ENCODE results near the gene MMP3. TPM values are rescaled to one million over a fixed set of nuclear protein-coding genes. Genes with fewer than 3 reads are reported as not detected.

Gene MMP3
- total RNA-seq, 1 donor from 2014 or later, result not detected

DNA sequence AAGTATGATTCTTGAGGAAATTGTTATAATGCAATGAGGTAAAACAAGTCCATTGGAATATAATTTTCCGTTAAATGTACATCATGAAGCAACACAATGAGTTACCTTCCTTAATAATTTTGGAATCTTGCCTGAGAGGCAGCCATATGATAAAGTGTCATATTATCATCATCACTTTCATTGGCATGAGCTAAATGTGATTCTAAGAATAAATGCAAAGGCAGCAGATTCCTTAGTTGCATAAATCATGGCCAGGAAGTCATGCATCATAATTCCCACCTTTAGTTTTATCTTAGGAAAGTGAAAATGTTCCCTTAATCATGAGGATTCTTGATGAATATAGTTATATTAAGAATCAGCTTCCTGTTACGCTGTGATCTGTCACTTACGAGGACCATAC, 31.2 kb downstream of the MMP3 start:
- no peak for DNase-seq (ENCODE audit: low spot score)
- no peak overlapping the region for H3K27ac Mint-ChIP-seq (ENCODE audit: unreplicated experiment)
- peaks cover under 1% of the 10 kb centered on the region for H3K27me3 Mint-ChIP-seq (ENCODE audit: unreplicated experiment)
- H3K9me3 Mint-ChIP-seq (ENCODE audit: unreplicated experiment), result no peaks in the 10 kb centered on the region
- TF ChIP-seq, protein P1, sequence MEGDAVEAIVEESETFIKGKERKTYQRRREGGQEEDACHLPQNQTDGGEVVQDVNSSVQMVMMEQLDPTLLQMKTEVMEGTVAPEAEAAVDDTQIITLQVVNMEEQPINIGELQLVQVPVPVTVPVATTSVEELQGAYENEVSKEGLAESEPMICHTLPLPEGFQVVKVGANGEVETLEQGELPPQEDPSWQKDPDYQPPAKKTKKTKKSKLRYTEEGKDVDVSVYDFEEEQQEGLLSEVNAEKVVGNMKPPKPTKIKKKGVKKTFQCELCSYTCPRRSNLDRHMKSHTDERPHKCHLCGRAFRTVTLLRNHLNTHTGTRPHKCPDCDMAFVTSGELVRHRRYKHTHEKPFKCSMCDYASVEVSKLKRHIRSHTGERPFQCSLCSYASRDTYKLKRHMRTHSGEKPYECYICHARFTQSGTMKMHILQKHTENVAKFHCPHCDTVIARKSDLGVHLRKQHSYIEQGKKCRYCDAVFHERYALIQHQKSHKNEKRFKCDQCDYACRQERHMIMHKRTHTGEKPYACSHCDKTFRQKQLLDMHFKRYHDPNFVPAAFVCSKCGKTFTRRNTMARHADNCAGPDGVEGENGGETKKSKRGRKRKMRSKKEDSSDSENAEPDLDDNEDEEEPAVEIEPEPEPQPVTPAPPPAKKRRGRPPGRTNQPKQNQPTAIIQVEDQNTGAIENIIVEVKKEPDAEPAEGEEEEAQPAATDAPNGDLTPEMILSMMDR (IDR thresholded peaks at IDR 0.05; ENCODE audit: unreplicated experiment), result no peak
- H3K4me3 Mint-ChIP-seq (ENCODE audit: unreplicated experiment), result no peak overlapping the region
- no peaks in the 10 kb centered on the region for H3K36me3 Mint-ChIP-seq (ENCODE audit: low read depth, unreplicated experiment)
- H3K4me1 Mint-ChIP-seq (ENCODE audit: unreplicated experiment), result peaks cover 2% of the 10 kb centered on the region

DNA sequence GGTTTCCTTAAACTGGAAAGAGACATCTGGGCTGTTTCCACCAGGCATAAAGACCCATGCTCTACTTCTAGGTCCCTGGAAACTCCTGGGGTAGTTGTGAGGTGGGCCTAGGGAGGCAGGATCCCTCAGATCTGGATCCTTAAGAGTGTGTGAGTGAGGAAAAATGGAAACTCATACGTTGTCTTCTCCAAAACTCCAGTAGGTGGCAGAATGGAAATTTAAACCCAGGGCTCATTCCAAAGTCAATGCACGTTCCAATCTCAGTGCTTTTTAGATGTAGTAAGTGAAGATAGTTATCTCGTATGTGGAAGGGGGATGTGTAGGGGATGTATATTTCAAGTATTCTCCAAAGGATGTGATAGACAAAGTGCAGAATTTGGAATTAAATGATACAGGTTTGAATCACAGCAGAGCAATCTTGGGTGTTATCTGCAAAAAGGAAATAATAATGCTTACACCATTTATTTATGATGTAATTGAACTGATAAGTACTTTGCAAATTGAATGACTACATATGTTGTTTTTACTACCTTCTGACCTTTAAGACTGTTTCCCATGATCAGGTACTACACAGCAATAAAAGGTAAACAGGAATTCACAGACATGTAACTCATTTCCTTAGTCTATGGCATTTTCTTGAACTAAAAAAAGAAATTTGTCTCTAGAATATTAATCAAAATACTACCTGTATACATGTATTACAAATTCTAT, 32.3 kb downstream of the MMP3 start:
- Mint-ChIP-seq H3K27ac (ENCODE audit: unreplicated experiment) (no peak overlapping the region), H3K9me3 (ENCODE audit: unreplicated experiment) (no peaks in the 10 kb centered on the region), H3K36me3 (ENCODE audit: low read depth, unreplicated experiment) (no peaks in the 10 kb centered on the region), H3K4me3 (ENCODE audit: unreplicated experiment) (no peak overlapping the region), H3K4me1 (ENCODE audit: unreplicated experiment) (peaks cover 2% of the 10 kb centered on the region), H3K27me3 (ENCODE audit: unreplicated experiment) (peaks cover 2% of the 10 kb centered on the region)
- TF ChIP-seq, protein P1 (IDR thresholded peaks at IDR 0.05; ENCODE audit: unreplicated experiment), result no peak
- DNase-seq (ENCODE audit: low spot score), result no peak

DNA sequence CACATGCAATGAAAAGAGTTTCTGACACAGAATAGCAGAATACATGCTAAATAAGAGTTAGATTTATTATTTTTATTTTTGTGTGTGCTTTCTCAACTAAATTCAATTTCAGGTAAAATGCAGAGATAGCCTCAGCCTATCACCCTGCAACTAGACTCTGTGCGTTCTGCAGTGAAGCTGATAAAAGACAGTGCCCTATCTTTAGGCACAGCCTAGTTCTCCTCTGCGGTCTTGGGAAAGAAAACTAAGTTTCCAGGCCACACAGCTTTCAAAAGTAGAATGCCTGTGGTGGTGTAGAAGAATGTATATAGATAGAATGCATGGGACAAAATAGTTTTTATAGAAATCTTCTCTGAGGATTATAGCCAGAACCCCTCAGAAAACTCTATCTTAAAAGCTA, 33.4 kb downstream of the MMP3 start:
- Mint-ChIP-seq H3K27ac (ENCODE audit: unreplicated experiment) (no peak overlapping the region), H3K36me3 (ENCODE audit: low read depth, unreplicated experiment) (no peaks in the 10 kb centered on the region)

DNA sequence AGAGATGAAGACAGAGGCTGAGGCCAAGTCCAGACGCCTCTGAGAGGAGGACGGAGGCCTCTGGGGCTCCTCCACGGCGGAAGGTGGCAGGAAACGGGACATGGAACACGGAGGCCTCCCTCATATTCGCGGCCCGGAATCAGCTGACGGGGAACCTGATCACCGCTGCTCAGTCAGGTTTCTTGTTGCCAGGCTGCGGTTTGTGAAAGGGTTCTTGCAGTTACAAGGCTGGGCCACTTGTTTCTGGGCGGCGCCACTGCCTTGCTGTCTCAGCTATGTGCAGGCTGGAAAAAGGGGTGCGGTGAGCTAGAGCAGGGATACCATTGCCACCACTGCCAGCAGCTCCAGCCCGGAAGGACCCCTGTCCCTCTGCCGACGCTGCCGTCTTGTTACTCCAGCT, 35.5 kb downstream of the MMP3 start:
- Mint-ChIP-seq H3K4me1 (ENCODE audit: unreplicated experiment) (peaks cover 2% of the 10 kb centered on the region), H3K36me3 (ENCODE audit: low read depth, unreplicated experiment) (no peaks in the 10 kb centered on the region), H3K9me3 (ENCODE audit: unreplicated experiment) (no peaks in the 10 kb centered on the region), H3K27me3 (ENCODE audit: unreplicated experiment) (peaks cover 2% of the 10 kb centered on the region), H3K27ac (ENCODE audit: unreplicated experiment) (no peak overlapping the region), H3K4me3 (ENCODE audit: unreplicated experiment) (no peak overlapping the region)
- TF ChIP-seq, protein P1 (IDR thresholded peaks at IDR 0.05; ENCODE audit: unreplicated experiment), result peak; percentile 48
- peak; percentile 60 for DNase-seq (ENCODE audit: low spot score)

More for the DNA sequence above, 33.4 kb downstream of the MMP3 start:
- no peaks in the 10 kb centered on the region for H3K9me3 Mint-ChIP-seq (ENCODE audit: unreplicated experiment)
- H3K4me3 Mint-ChIP-seq (ENCODE audit: unreplicated experiment), result no peak overlapping the region
- peaks cover 2% of the 10 kb centered on the region for H3K4me1 Mint-ChIP-seq (ENCODE audit: unreplicated experiment)
- no peak for DNase-seq (ENCODE audit: low spot score)
- peaks cover 2% of the 10 kb centered on the region for H3K27me3 Mint-ChIP-seq (ENCODE audit: unreplicated experiment)
- TF ChIP-seq, protein P1 (IDR thresholded peaks at IDR 0.05; ENCODE audit: unreplicated experiment), result no peak

DNA sequence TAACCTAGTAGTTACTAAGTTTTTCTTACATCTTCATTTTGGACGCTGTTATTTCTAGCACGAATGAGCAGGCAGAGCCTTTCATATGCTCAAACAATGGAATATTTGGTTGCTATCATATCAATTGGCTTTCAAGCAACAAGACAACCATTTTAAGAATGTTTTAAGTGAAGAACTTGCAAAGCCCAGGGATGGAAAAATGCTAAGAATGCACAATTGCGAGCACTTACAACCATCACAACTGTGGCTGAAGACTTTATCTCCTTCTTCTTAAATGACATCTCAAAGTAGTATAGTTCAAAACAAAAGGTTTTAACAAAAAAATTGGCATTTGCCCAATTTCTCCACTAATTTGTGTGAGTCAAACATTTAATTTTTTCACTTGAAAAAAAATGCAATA, 37.1 kb downstream of the MMP3 start:
- H3K27ac Mint-ChIP-seq (ENCODE audit: unreplicated experiment), result no peak overlapping the region
- TF ChIP-seq, protein P1 (IDR thresholded peaks at IDR 0.05; ENCODE audit: unreplicated experiment), result no peak
- H3K4me1 Mint-ChIP-seq (ENCODE audit: unreplicated experiment), result peaks cover 2% of the 10 kb centered on the region
- H3K9me3 Mint-ChIP-seq (ENCODE audit: unreplicated experiment), result no peaks in the 10 kb centered on the region
- peaks cover 2% of the 10 kb centered on the region for H3K27me3 Mint-ChIP-seq (ENCODE audit: unreplicated experiment)
- H3K36me3 Mint-ChIP-seq (ENCODE audit: low read depth, unreplicated experiment), result no peaks in the 10 kb centered on the region
- no peak overlapping the region for H3K4me3 Mint-ChIP-seq (ENCODE audit: unreplicated experiment)
- no peak for DNase-seq (ENCODE audit: low spot score)

Data from endothelial cell (in vitro differentiated cells).